Measurements from ENCODE around the gene FNTB. TPM values are rescaled to one million over a fixed set of nuclear protein-coding genes. Genes with fewer than 3 reads are reported as not detected.

The FNTB gene
- total RNA-seq, 2 donors from 2014 or later = 23.5 to 46.2 TPM

DNA sequence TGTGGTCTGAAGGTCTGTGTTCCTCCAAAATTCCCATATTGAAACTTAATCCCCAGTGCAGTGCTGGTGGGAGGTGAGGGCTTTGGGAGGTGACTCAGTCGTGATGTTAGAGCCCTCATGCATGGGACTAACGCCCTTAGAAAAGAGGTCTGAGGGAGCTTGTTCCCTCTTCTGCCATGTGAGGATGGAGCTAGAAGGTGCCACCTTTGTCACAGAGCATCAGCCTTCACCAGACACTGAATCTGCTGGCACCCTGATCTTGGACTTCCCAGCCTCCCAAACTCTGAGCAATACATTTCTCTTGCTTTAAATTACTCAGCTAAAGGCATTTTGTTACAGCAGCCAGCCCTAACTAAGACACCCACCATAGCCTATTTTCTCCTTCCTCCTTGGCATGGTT, 28.5 kb upstream of the FNTB start:
- 97% methylated on average over 2 of the region's 2 CpGs for WGBS
- Histone ChIP-seq H3K27me3 (replicated peaks; ENCODE audit: insufficient read depth) (no peaks in the 10 kb centered on the region), H3K4me3 (no peak overlapping the region), H3K36me3 (no peaks in the 10 kb centered on the region), H3K4me1 (replicated peaks) (no peaks in the 10 kb centered on the region), H3K9me3 (no peaks in the 10 kb centered on the region), H3K27ac (no peak overlapping the region)
- DNase-seq (ENCODE audit: low spot score) = no peak
- intact Hi-C loops (cut with DNase I) = no loop called here
- TF ChIP-seq, protein P1, sequence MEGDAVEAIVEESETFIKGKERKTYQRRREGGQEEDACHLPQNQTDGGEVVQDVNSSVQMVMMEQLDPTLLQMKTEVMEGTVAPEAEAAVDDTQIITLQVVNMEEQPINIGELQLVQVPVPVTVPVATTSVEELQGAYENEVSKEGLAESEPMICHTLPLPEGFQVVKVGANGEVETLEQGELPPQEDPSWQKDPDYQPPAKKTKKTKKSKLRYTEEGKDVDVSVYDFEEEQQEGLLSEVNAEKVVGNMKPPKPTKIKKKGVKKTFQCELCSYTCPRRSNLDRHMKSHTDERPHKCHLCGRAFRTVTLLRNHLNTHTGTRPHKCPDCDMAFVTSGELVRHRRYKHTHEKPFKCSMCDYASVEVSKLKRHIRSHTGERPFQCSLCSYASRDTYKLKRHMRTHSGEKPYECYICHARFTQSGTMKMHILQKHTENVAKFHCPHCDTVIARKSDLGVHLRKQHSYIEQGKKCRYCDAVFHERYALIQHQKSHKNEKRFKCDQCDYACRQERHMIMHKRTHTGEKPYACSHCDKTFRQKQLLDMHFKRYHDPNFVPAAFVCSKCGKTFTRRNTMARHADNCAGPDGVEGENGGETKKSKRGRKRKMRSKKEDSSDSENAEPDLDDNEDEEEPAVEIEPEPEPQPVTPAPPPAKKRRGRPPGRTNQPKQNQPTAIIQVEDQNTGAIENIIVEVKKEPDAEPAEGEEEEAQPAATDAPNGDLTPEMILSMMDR (IDR thresholded peaks at IDR 0.05) = no peak
- TF ChIP-seq POLR2A (IDR thresholded peaks at IDR 0.05) (no peak), POLR2AphosphoS5 (IDR thresholded peaks at IDR 0.05) (no peak)

DNA sequence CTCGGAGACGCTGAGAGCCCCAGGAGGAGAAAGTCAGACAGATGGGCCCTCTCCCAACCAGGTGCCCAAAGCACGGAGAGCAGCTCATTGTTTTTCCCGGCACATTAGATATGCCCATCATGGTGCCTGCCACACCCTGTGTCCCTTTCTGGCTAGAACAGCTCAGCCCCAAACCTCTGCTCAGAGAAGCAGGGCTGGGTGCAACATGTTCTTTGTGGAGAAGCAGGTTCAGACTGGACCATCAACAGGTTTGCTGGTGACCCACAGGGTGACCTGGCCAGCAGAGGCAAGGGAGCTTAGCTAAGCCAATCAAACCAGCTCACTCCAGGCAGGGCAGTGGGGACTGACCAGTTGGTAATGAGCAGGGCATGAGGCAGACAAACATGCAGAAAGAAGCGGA, 28.0 kb upstream of the FNTB start:
- Histone ChIP-seq H3K4me1 (replicated peaks) (no peaks in the 10 kb centered on the region), H3K36me3 (no peaks in the 10 kb centered on the region), H3K27me3 (replicated peaks; ENCODE audit: insufficient read depth) (no peaks in the 10 kb centered on the region), H3K4me3 (no peak overlapping the region), H3K27ac (no peak overlapping the region), H3K9me3 (no peaks in the 10 kb centered on the region)
- TF ChIP-seq POLR2AphosphoS5 (IDR thresholded peaks at IDR 0.05) = no peak
- TF ChIP-seq POLR2A (IDR thresholded peaks at IDR 0.05) = no peak
- TF ChIP-seq, protein P1 (IDR thresholded peaks at IDR 0.05) = no peak
- 76% methylated on average over 5 of the region's 5 CpGs for WGBS
- no peak for DNase-seq (ENCODE audit: low spot score)
- intact Hi-C loops (cut with DNase I) = no loop called here

DNA sequence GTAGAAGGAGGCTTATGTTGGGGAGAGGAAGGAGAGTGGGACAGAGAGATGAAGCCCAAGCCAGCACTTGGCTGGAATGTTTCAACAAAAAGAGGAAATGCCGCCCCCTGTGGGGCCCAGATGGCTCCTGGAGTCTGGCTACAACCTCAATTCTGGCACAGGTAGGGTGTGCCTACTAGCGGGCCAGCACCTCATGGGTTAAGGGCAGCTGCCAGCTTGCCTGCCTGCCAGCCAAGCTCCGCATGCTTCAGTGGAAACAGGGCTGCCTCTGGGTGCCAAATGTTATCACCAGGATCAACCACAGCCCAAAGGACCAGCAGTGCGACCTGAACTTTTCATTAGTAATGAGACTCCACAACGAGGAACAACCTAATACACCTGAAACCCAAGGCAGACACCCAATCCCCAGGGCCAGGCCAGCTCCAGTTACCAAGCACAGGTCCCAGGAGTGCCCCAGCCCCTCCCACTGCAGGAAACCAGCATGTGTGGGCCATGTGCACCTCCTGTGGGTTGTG, 25.9 kb upstream of the FNTB start:
- no peak overlapping the region for H3K4me3 ChIP-seq
- peak; percentile 34 for DNase-seq (ENCODE audit: low spot score)
- H3K27ac ChIP-seq = no peak overlapping the region
- no peaks in the 10 kb centered on the region for H3K4me1 ChIP-seq (replicated peaks)
- TF ChIP-seq POLR2A (IDR thresholded peaks at IDR 0.05) (peak; percentile 11), POLR2AphosphoS5 (IDR thresholded peaks at IDR 0.05) (peak; percentile 20)
- TF ChIP-seq, protein P1 (IDR thresholded peaks at IDR 0.05) = peak in 1 of 4 experiments; percentile 7
- no peaks in the 10 kb centered on the region for H3K9me3 ChIP-seq
- H3K27me3 ChIP-seq (replicated peaks; ENCODE audit: insufficient read depth) = no peaks in the 10 kb centered on the region
- WGBS = 46% methylated on average over 5 of the region's 5 CpGs
- intact Hi-C loops (cut with DNase I) = no loop called here
- no peaks in the 10 kb centered on the region for H3K36me3 ChIP-seq

DNA sequence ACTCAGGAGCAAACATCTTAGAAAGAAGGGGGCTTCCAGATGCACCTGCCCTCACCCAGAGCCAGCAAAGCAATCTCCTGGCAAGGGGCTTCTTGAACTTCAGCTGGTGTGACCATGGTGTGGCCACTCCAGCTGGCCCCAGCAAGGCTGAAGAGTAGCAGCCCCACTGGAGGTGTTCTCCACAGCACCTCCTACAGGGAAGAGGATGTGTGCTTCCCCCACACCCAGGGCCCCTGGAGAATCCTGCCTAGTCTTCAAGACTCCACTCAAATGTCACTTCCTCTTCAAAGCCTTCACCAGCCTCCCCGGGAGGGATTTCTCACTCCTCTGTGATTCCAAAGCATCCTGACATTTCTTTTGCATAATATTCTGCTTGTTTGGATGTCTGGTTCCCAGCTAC, 23.1 kb upstream of the FNTB start:
- Histone ChIP-seq H3K36me3 (no peaks in the 10 kb centered on the region), H3K4me3 (no peak overlapping the region), H3K9me3 (no peaks in the 10 kb centered on the region), H3K27me3 (replicated peaks; ENCODE audit: insufficient read depth) (no peaks in the 10 kb centered on the region), H3K27ac (no peak overlapping the region), H3K4me1 (replicated peaks) (peaks cover 7% of the 10 kb centered on the region)
- intact Hi-C loops (cut with DNase I) = no loop called here
- 67% methylated on average over 1 of the region's 1 CpG for WGBS
- no peak for TF ChIP-seq POLR2AphosphoS5 (IDR thresholded peaks at IDR 0.05)
- TF ChIP-seq POLR2A (IDR thresholded peaks at IDR 0.05) = no peak
- TF ChIP-seq, protein P1 (IDR thresholded peaks at IDR 0.05) = no peak
- DNase-seq (ENCODE audit: low spot score) = no peak

DNA sequence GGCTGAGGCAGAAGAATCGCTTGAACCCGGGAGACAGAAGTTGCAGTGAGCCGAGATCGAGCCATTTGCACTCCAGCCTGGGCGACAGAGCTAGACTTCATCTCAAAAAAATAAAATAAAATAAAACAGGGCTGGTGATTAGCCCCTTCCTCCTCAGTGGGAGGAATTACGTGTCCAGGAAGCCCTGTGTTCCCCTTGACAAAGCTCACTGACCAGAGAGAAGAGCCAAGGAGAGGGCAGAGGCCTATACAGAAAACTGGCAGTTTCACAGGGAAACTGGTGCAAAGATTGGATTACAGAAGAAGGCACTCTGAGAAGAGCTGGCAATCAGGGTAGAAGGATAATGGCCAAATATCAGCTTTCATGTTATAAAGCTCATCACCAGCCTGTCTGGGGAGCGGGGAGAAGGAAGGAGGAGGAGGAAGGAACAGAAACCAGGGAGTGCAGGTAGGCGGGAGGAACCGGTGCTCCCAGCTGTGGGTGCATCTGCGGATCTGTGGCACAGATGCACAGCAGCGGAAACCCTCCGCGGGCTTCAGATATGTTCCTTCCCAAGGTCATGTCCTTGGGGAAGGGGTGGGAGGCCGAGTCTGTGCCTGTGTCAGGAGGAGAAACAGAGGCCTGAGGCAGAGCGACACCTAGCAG, 21.2 kb upstream of the FNTB start:
- Histone ChIP-seq H3K9me3 (no peaks in the 10 kb centered on the region), H3K4me1 (replicated peaks) (peaks cover 7% of the 10 kb centered on the region), H3K27ac (no peak overlapping the region), H3K36me3 (no peaks in the 10 kb centered on the region), H3K4me3 (no peak overlapping the region), H3K27me3 (replicated peaks; ENCODE audit: insufficient read depth) (no peaks in the 10 kb centered on the region)
- no peak for DNase-seq (ENCODE audit: low spot score)
- no peak for TF ChIP-seq POLR2A (IDR thresholded peaks at IDR 0.05)
- no peak for TF ChIP-seq POLR2AphosphoS5 (IDR thresholded peaks at IDR 0.05)
- TF ChIP-seq, protein P1 (IDR thresholded peaks at IDR 0.05) = no peak
- intact Hi-C loops (cut with DNase I) = no loop called here
- 72% methylated on average over 15 of the region's 15 CpGs for WGBS
